NCI-H146 (cell line): ENCODE results near the gene PRKN.
A peak's percentile ranks its signal among the peaks of the same experiment; 100 is the strongest.

ENCODE experiments used
- DNase-seq: peaks from one replicate; lab custom pipeline; 2025; lab: John Stamatoyannopoulos, UW

The PRKN gene

GRCh38 chr6:161493576-161494118, 1233.9 kb downstream of the PRKN start:
- DNase-seq, result no peak

GRCh38 chr6:161489626-161490306, 1237.8 kb downstream of the PRKN start:
- DNase-seq, result no peak

GRCh38 chr6:161487694-161488093, 1239.9 kb downstream of the PRKN start:
- DNase-seq, result no peak

GRCh38 chr6:161487217-161487531, 1240.4 kb downstream of the PRKN start:
- no peak for DNase-seq

- no peak for DNase-seq
These were observed 1241.0 kb downstream of the PRKN start for GRCh38 chr6:161486361-161487216.

GRCh38 chr6:161482517-161482858, 1245.1 kb downstream of the PRKN start:
- DNase-seq, result no peak

DNA sequence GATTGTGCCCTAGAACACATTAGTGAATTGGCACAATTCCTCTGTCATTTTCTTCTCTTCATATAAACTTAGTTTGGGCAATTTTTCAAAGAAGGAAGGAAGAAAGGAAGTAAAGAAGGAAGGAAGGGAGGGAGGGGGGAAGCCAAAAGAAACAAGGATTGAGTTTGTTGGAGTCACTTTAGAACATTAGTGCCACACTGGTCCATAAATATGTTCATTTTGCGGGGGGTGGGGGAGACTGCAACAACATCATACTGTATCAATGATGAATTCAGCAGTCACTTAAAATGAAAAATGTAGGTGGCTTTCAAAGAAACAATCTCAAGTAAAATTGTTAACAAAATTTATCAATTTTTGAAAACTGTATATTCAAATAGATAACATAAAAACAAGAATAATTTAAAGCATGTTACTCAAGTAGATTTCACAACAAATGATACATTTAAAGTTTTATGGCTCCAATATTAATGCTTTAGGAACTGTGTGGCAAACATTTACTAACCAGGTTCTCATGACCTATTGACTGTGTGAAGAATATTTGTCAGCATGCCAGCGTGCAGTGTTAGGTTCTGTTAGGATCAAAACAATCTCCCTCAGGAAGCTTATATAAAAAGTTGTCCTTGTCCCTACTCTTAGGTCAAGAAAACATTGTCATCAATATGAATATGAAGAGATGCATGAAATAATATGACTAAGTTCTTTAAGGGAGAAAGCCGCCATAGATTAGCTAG, 1245.6 kb downstream of the PRKN start:
- no peak for DNase-seq

DNA sequence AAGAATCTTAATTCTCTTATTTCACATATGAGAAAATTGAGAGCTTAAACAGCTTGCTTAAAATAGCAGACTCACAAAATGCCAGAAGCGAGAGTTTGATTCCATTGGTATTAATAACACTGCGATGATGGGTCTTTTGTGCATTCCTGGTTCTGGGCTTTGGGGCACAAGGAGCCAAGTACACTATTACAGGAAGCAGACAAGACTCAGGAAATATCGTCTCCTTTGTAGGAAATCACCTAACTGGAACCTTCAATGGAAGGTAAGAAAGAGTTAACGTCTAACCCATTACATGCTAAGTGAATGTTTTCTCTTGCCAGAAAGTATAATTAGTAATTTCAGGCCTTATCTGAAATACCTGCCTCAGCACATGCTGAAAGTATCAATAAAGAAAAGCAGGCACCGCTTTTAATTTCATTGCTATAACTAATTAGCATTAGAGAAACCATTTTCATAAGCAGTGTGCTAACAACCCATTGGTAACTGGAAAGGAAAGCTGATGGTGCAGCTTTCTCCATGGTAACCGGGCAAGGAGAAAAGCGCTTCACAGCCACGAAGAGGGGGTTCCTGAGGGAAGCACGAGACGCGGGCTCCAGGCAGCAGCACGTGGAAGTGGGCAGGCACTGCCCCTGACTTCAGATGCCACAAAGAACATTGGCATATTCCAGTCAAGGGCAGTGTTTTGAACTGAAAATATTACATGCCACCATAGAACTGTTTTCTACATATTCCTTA, 1247.0 kb downstream of the PRKN start:
- DNase-seq, result no peak

- no peak for DNase-seq
These were observed 1248.2 kb downstream of the PRKN start for GRCh38 chr6:161479376-161479775.

- DNase-seq, result no peak
These were observed 1249.6 kb downstream of the PRKN start for GRCh38 chr6:161477876-161478425.

DNA sequence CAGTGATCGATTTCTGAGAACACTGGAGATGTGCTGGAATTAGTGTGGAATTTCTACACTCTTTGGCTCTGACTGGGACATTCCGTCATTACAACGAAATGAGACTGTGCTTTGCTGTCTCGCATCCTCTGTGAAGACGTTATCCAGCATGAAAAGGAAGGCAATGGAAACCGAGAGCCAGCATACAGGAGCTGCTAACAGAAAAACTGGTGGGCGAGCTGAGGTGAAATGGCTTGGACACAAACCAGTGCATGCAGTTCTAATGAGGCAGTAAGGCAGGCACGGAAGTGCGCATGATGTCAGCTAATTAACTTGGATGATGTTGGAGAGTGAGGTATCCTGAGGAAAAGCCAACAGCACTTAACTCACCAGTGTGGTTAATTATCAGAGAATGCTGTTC, 1250.9 kb downstream of the PRKN start:
- DNase-seq, result no peak

GRCh38 chr6:161465403-161465802, 1262.2 kb downstream of the PRKN start:
- no peak for DNase-seq

- no peak for DNase-seq
These were observed 1264.5 kb downstream of the PRKN start for GRCh38 chr6:161463071-161463470.

DNA sequence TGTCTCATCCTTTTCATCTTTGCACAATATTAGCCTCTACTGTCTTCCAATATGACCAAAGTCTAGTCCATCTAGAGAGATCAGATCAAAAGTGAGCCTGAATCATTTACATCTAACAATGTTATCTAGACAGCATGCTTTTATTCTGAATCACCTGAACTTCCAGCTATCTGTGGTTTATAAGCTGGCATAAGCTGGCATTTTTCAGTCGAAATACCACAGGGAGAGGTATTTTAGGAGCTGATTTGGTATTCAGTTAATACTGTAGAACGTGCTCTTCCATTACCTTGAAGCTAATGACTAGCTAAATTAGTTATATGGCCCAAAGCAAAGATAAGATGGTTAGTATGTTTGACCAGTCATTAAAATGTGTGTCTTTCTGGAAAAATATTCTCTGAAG, 1265.4 kb downstream of the PRKN start:
- DNase-seq, result no peak

DNA sequence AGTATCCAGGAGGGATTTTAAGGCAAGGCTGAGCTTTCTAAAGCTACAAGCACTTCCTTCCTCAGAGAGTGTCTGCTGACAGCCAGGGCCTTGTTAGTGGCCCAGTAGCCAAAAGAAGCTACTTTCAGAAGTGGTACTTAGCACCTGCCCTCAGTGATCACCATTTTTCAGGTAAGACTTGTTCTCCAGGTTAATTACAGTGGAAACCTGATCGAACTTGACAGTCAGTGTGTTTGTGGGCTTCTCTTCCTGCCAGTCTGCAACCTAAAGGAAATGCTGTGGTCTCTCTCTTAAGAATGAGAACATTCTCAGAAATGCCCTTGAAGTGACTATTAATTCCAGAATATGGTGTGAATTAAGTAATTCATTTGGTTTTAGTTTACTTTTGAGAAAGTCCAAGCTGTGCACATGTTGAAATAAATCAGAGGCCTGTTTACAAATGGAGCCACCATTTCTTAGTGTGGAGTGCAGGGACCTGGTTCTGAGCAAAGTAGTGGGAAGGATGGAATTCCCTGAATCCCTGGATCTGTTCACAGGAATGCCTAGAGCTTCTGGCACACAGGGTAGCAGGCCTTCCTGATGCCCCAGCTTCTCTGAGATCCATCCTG, 1268.5 kb downstream of the PRKN start:
- peak; percentile 24 for DNase-seq

GRCh38 chr6:161458201-161458951, 1269.2 kb downstream of the PRKN start:
- DNase-seq, result peak; percentile 59

GRCh38 chr6:161455848-161456247, 1271.7 kb downstream of the PRKN start:
- no peak for DNase-seq

DNA sequence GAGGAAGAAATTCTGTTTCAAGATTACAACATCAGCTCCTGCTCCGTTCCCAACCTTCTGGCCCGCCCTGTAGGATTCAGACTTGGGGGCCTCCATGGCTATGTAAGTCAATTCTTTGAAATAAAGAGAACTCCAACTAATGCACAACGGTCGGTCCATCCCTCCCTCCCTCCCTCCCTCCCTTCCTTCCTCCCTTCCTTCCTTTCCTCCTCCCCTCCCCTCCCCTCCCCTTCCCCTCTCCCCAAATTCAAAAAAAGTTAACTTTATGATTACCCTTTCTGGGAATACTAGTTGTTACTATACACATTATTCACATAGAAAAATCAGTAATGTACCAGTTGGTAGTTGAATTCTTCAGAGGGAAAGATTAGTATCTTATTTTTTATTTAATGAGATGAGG, 1274.0 kb downstream of the PRKN start:
- DNase-seq, result no peak

DNA sequence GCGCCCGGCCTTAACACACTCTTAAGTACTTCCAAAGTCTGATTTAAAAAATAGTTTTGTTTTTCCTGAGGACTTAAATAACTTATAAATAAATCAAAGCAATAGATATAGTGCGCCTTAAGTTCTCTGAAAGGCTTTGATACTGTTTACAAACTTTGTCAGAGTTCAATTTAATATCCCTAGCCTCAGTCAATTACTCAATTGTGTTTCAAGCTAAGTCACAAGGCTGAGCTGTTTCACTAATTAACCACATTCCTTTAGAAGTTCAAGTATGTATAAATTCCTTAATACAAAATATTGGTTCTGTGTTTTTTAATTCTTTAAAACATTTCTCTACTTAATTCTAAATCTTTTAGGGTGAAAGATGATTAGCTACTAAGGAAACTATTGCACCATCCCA, 1275.3 kb downstream of the PRKN start:
- no peak for DNase-seq

GRCh38 chr6:161449521-161449920, 1278.0 kb downstream of the PRKN start:
- no peak for DNase-seq

DNA sequence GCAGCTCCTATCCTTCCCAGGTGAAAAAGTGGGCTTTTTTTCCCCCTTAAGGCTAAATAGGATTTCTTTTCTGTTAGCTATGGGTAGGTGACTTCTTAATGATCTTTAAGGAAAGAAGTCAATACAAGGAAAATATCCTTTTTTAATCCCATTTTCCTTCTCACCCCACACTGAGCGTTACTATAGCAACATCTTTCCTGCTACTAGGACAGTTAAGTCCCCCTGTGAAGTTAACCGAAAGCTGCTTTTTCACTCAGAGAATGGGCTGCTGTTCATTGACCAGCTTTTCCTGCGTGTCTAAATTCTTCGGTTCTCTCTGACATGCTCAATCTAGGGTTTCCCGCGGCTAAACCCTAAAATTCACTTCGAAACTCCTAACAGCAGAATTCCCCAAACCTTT, 1280.6 kb downstream of the PRKN start:
- DNase-seq, result no peak
